IMR-90 (cell line): ENCODE measurements around the gene HMGCL.

Experiments used
- BHLHE40 ChIP-seq: fragments of 150-350 bp; IDR thresholded peaks from 2 replicates; pipeline ENCODE4 v1.6.1; 2016; ENCODE audit warnings: mild to moderate bottlenecking, low read depth, low read length
- CHD1 ChIP-seq: IDR thresholded peaks from 2 replicates; pipeline ENCODE4 v1.6.1; 2012; ENCODE audit warnings: low read depth, low read length, improper control_type of control experiment
- CTCF ChIP-seq: conservative IDR thresholded peaks from 2 replicates; pipeline ENCODE4 v1.5.1; 2012; ENCODE audit warnings: mild to moderate bottlenecking, low read depth, low read length, improper control_type of control experiment
- ELK1 ChIP-seq: fragments of 150-350 bp; IDR thresholded peaks from 2 replicates; pipeline ENCODE4 v1.6.1; 2016; ENCODE audit warnings: low read depth, mild to moderate bottlenecking, low read length, moderate library complexity, borderline replicate concordance
- MXI1 ChIP-seq: IDR thresholded peaks from 2 replicates; pipeline ENCODE4 v1.6.1; 2012; ENCODE audit warnings: low read depth, mild to moderate bottlenecking, low read length, moderate library complexity, borderline replicate concordance
- POLR2A ChIP-seq: IDR thresholded peaks from 2 replicates; pipeline ENCODE4 v1.6.1; 2012; ENCODE audit warnings: mild to moderate bottlenecking, low read depth, low read length
- RAD21 ChIP-seq: IDR thresholded peaks from 2 replicates; pipeline ENCODE4 v1.6.1; 2012; ENCODE audit warnings: low read length, improper control_type of control experiment
- RCOR1 ChIP-seq: IDR thresholded peaks from 2 replicates; pipeline ENCODE4 v1.6.1; 2012; ENCODE audit warnings: mild to moderate bottlenecking, low read length, improper control_type of control experiment; ENCODE audit not compliant: insufficient replicate concordance
- RFX5 ChIP-seq: IDR thresholded peaks from 2 replicates; pipeline ENCODE4 v1.8.0; 2012; ENCODE audit warnings: low read depth, mild to moderate bottlenecking, low read length, moderate library complexity
- SMC3 ChIP-seq: fragments of 150-350 bp; IDR thresholded peaks from 2 replicates; pipeline ENCODE4 v1.6.1; 2016; ENCODE audit warnings: low read depth, mild to moderate bottlenecking, antibody characterized with exemption, low read length, moderate library complexity

GRCh38 chr1:23848673-23849616 is 23.7 kb upstream of the HMGCL start:
- TF ChIP-seq POLR2A (no peak), CTCF (no peak), SMC3 (no peak), RAD21 (no peak), MXI1 (no peak), CHD1 (no peak), BHLHE40 (no peak), RCOR1 (no peak), ELK1 (no peak), RFX5 (no peak)
